Measurements from ENCODE around the gene LETM1. TPM values are rescaled to one million over a fixed set of nuclear protein-coding genes. Genes with fewer than 3 reads are reported as not detected.

The LETM1 gene
- total and polyA plus RNA-seq, 2 experiments from 2014 or later = 23.3 to 68.9 TPM

DNA sequence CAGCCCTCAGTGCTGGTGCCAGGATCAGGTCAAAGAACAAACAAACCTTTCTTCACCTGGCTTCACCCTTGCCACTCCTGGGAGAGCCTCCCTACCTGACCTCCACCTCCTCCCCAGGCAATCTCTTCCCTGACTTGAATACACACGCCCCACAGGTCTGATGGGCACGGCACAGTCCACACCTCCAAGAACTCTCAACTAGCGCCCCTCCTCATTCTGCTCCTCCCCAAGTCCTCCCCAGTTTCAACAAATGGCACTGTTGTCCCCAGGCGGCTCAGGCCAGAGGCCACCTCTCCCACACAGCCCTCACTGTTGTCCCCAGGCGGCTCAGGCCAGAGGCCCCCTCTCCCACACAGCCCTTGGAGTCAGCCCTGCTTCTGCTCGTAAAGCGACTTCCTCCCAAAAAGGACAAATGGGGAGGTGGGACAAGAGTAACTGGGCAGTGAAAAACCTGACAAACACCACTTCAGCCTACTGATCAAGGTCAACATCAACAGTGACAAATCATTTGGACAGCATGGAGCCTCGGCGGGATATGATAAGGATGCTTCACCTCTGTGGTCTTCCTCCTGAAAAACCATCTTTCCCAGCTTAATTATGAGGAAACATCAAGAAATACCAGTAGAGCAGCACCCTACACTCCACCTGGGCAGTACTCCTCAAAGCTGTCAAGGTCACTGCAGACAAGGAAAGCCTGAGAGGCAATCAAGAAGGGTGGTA, 2.9 kb downstream of the LETM1 start (continued):
- TF ChIP-seq ZNF331 (CRISPR knock-in tag; IDR thresholded peaks at IDR 0.05; ENCODE audit: low read depth) (no peak), EZH2phosphoT487 (IDR thresholded peaks at IDR 0.05; ENCODE audit: unreplicated experiment) (no peak)

DNA sequence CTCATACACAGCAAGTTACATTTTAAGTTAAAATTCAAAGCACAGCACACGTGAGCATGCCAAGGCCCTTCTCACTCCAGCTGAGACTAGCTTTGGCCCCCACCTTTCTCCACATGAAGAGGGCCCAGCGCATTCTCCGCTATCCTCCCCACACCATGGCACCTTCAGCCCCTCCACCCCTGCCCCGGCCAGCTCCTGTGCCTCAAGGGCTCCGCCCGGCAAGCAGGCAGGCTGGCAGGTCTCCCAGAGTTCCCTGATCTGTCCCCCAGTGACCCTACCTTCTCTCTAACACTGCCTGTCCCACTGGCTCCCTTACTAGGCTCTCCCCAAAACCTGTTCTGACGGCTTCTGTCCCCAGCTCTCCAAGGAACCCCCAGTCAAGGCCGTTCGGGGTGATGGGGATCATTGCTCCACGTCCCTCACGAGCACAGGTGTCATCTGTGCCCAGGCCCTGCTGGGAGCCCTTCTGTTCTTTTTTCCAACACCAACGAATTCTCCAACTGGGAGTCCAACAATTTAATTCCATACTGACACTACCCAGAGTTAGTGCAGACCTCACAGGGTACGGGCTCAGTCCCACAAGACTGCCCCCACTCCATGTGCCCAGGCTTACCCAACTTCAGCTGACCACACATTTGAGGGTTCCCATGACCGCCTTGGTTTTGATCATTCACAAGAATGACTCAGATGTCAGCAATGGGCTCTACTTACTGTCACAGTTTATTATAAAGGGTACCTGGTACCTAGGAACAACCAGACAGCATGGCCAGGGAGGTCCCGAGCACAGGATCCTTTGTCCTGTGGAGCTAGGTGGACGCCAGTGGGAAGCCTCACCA, 4.2 kb downstream of the LETM1 start:
- ATAC-seq (no peak), DNase-seq (ENCODE audit: low spot score) (no peak)
- no peak overlapping the region for H3K4me3 Mint-ChIP-seq
- no peaks in the 10 kb centered on the region; the same call in 2 of the 3 replicates for H3K9me3 Mint-ChIP-seq
- H3K27ac Mint-ChIP-seq = no peak overlapping the region
- Histone ChIP-seq H3K9me2 (ENCODE audit: insufficient read depth) (no peaks in the 10 kb centered on the region), H3K4me1 (ENCODE audit: insufficient read depth) (0 out of 2 replicates have a peak, but pooled peaks cover under 1% of the 10 kb centered on the region), H3K4me3 (no peak overlapping the region), H3K27me3 (ENCODE audit: insufficient read depth) (peaks cover 13% of the 10 kb centered on the region), H3K79me2 (replicated peaks; ENCODE audit: insufficient read depth) (peaks cover 40% of the 10 kb centered on the region), H3K36me3 (ENCODE audit: insufficient read depth) (no peaks in the 10 kb centered on the region), H3K4me2 (no peak overlapping the region), H4K20me1 (replicated peaks; ENCODE audit: insufficient read depth) (peaks cover 32% of the 10 kb centered on the region), H2AFZ (no peak overlapping the region), H3F3A (replicated peaks; ENCODE audit: low read depth) (no peaks in the 10 kb centered on the region), H3K27ac (ENCODE audit: low read depth) (no peak overlapping the region)
- peaks cover 16% of the 10 kb centered on the region for H3K27me3 Mint-ChIP-seq (ENCODE audit: insufficient read depth, low read depth, poor library complexity)
- no peak for TF ChIP-seq NANOG (IDR thresholded peaks at IDR 0.05; ENCODE audit: borderline replicate concordance)
- TF ChIP-seq STAT1 (IDR thresholded peaks at IDR 0.05; ENCODE audit: unreplicated experiment) = no peak
- TF ChIP-seq ZNF114 (CRISPR knock-in tag; IDR thresholded peaks at IDR 0.05) = no peak
- TF ChIP-seq, protein P1, sequence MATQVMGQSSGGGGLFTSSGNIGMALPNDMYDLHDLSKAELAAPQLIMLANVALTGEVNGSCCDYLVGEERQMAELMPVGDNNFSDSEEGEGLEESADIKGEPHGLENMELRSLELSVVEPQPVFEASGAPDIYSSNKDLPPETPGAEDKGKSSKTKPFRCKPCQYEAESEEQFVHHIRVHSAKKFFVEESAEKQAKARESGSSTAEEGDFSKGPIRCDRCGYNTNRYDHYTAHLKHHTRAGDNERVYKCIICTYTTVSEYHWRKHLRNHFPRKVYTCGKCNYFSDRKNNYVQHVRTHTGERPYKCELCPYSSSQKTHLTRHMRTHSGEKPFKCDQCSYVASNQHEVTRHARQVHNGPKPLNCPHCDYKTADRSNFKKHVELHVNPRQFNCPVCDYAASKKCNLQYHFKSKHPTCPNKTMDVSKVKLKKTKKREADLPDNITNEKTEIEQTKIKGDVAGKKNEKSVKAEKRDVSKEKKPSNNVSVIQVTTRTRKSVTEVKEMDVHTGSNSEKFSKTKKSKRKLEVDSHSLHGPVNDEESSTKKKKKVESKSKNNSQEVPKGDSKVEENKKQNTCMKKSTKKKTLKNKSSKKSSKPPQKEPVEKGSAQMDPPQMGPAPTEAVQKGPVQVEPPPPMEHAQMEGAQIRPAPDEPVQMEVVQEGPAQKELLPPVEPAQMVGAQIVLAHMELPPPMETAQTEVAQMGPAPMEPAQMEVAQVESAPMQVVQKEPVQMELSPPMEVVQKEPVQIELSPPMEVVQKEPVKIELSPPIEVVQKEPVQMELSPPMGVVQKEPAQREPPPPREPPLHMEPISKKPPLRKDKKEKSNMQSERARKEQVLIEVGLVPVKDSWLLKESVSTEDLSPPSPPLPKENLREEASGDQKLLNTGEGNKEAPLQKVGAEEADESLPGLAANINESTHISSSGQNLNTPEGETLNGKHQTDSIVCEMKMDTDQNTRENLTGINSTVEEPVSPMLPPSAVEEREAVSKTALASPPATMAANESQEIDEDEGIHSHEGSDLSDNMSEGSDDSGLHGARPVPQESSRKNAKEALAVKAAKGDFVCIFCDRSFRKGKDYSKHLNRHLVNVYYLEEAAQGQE (IDR thresholded peaks at IDR 0.05; ENCODE audit: unreplicated experiment) = no peak
- TF ChIP-seq, protein P2, sequence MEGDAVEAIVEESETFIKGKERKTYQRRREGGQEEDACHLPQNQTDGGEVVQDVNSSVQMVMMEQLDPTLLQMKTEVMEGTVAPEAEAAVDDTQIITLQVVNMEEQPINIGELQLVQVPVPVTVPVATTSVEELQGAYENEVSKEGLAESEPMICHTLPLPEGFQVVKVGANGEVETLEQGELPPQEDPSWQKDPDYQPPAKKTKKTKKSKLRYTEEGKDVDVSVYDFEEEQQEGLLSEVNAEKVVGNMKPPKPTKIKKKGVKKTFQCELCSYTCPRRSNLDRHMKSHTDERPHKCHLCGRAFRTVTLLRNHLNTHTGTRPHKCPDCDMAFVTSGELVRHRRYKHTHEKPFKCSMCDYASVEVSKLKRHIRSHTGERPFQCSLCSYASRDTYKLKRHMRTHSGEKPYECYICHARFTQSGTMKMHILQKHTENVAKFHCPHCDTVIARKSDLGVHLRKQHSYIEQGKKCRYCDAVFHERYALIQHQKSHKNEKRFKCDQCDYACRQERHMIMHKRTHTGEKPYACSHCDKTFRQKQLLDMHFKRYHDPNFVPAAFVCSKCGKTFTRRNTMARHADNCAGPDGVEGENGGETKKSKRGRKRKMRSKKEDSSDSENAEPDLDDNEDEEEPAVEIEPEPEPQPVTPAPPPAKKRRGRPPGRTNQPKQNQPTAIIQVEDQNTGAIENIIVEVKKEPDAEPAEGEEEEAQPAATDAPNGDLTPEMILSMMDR (conservative IDR thresholded peaks at IDR 0.05; ENCODE audit: low read depth in 2 of 2) = no peak
- TF ChIP-seq EZH2 (IDR thresholded peaks at IDR 0.05; ENCODE audit: low read depth, unreplicated experiment) = no peak
- no peak for TF ChIP-seq CREB1 (CRISPR knock-in tag; IDR thresholded peaks at IDR 0.05; ENCODE audit: low read depth)
- TF ChIP-seq, protein P3, sequence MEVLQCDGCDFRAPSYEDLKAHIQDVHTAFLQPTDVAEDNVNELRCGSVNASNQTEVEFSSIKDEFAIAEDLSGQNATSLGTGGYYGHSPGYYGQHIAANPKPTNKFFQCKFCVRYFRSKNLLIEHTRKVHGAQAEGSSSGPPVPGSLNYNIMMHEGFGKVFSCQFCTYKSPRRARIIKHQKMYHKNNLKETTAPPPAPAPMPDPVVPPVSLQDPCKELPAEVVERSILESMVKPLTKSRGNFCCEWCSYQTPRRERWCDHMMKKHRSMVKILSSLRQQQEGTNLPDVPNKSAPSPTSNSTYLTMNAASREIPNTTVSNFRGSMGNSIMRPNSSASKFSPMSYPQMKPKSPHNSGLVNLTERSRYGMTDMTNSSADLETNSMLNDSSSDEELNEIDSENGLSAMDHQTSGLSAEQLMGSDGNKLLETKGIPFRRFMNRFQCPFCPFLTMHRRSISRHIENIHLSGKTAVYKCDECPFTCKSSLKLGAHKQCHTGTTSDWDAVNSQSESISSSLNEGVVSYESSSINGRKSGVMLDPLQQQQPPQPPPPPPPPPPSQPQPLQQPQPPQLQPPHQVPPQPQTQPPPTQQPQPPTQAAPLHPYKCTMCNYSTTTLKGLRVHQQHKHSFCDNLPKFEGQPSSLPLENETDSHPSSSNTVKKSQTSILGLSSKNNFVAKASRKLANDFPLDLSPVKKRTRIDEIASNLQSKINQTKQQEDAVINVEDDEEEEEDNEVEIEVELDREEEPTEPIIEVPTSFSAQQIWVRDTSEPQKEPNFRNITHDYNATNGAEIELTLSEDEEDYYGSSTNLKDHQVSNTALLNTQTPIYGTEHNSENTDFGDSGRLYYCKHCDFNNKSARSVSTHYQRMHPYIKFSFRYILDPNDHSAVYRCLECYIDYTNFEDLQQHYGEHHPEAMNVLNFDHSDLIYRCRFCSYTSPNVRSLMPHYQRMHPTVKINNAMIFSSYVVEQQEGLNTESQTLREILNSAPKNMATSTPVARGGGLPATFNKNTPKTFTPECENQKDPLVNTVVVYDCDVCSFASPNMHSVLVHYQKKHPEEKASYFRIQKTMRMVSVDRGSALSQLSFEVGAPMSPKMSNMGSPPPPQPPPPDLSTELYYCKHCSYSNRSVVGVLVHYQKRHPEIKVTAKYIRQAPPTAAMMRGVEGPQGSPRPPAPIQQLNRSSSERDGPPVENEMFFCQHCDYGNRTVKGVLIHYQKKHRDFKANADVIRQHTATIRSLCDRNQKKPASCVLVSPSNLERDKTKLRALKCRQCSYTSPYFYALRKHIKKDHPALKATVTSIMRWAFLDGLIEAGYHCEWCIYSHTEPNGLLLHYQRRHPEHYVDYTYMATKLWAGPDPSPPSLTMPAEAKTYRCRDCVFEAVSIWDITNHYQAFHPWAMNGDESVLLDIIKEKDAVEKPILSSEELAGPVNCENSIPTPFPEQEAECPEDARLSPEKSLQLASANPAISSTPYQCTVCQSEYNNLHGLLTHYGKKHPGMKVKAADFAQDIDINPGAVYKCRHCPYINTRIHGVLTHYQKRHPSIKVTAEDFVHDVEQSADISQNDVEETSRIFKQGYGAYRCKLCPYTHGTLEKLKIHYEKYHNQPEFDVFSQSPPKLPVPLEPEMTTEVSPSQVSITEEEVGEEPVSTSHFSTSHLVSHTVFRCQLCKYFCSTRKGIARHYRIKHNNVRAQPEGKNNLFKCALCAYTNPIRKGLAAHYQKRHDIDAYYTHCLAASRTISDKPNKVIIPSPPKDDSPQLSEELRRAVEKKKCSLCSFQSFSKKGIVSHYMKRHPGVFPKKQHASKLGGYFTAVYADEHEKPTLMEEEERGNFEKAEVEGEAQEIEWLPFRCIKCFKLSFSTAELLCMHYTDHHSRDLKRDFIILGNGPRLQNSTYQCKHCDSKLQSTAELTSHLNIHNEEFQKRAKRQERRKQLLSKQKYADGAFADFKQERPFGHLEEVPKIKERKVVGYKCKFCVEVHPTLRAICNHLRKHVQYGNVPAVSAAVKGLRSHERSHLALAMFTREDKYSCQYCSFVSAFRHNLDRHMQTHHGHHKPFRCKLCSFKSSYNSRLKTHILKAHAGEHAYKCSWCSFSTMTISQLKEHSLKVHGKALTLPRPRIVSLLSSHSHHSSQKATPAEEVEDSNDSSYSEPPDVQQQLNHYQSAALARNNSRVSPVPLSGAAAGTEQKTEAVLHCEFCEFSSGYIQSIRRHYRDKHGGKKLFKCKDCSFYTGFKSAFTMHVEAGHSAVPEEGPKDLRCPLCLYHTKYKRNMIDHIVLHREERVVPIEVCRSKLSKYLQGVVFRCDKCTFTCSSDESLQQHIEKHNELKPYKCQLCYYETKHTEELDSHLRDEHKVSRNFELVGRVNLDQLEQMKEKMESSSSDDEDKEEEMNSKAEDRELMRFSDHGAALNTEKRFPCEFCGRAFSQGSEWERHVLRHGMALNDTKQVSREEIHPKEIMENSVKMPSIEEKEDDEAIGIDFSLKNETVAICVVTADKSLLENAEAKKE (CRISPR knock-in tag; IDR thresholded peaks at IDR 0.05) = no peak
- peaks cover 22% of the 10 kb centered on the region for H3K4me1 Mint-ChIP-seq
- H3K36me3 Mint-ChIP-seq (ENCODE audit: low read depth) = peaks cover 11% of the 10 kb centered on the region; the same call in 2 of the 3 replicates

All from GM23338 (cell line).